WTC11 (cell line): ENCODE measurements around the gene IGFL2. TPM values are rescaled to one million over a fixed set of nuclear protein-coding genes. Genes with fewer than 3 reads are reported as not detected.

Source experiments
- ATAC-seq: fragments of 200-7000 bp; cut with Tn5 transposase; 2 replicates; pipeline ENCODE4 v1.10.0; 2021; ENCODE audit warnings: mild to moderate bottlenecking, moderate library complexity
- Bru-seq: library from RNA; stranded (reverse); fragments of 400-500 nt; gene quantifications from one replicate; lab custom pipeline; 2021; lab: Mats Ljungman, UMichigan
- CTCF ChIA-PET: fragments of 300-600 bp; sonication (Branson Sonifier 250); formaldehyde crosslinking; loops from one replicate; lab custom pipeline; 2021; ENCODE audit warnings: antibody characterized with exemption; lab: Charles Lee
- POLR2A ChIA-PET: fragments of 350-600 bp; sonication (Branson Sonifier 250); formaldehyde crosslinking; loops from one replicate; lab custom pipeline; 2021; ENCODE audit warnings: antibody characterized with exemption; lab: Charles Lee
- DNase-seq: peaks from one replicate; pipeline ENCODE4 v3.0.0; 2021; ENCODE audit warnings: low spot score
- H3K27ac Mint-ChIP-seq: 2 replicates; pipeline ENCODE4 v1.8.0; 2021; ENCODE audit warnings: mixed read lengths
- H3K27me3 Mint-ChIP-seq: 2 replicates; pipeline ENCODE4 v1.8.0; 2021; ENCODE audit warnings: low read depth, mild to moderate bottlenecking, moderate library complexity, mixed read lengths
- H3K36me3 Mint-ChIP-seq: 2 replicates; pipeline ENCODE4 v1.8.0; 2021; ENCODE audit warnings: mixed read lengths
- H3K4me1 Mint-ChIP-seq: 2 replicates; pipeline ENCODE4 v1.8.0; 2022; ENCODE audit warnings: mixed read lengths
- H3K4me3 Mint-ChIP-seq: 2 replicates; pipeline ENCODE4 v1.8.0; 2021; ENCODE audit warnings: mild to moderate bottlenecking, moderate library complexity, mixed read lengths
- H3K9me3 Mint-ChIP-seq: 2 replicates; pipeline ENCODE4 v1.8.0; 2021; ENCODE audit warnings: mixed read lengths
- ATF6 ChIP-seq: sonication (generic); formaldehyde crosslinking; IDR thresholded peaks from 2 replicates; pipeline ENCODE4 v1.8.1; 2023; ENCODE audit warnings: mild to moderate bottlenecking, missing genetic modification reagents
- CREM ChIP-seq: sonication (generic); formaldehyde crosslinking; IDR thresholded peaks from 2 replicates; pipeline ENCODE4 v1.8.1; 2022; ENCODE audit warnings: mild to moderate bottlenecking, missing genetic modification reagents, moderate library complexity
- ETV6 ChIP-seq: sonication (generic); formaldehyde crosslinking; IDR thresholded peaks from 2 replicates; pipeline ENCODE4 v1.8.1; 2022; ENCODE audit warnings: mild to moderate bottlenecking, missing genetic modification reagents
- FOXJ3 ChIP-seq: sonication (generic); formaldehyde crosslinking; IDR thresholded peaks from 2 replicates; pipeline ENCODE4 v1.9.0; 2021; ENCODE audit warnings: missing genetic modification reagents, mild to moderate bottlenecking, borderline replicate concordance
- GTF2I ChIP-seq: fragments of 250-450 bp; sonication (Bioruptor Pico); conservative IDR thresholded peaks from 2 replicates; pipeline ENCODE4 v1.4.0; 2021; ENCODE audit warnings: mild to moderate bottlenecking
- JAZF1 ChIP-seq: fragments of 250-450 bp; sonication (Bioruptor Pico); IDR thresholded peaks from 2 replicates; pipeline ENCODE4 v1.9.0; 2021; ENCODE audit warnings: moderate library complexity, mild to moderate bottlenecking, inconsistent platforms
- MAX ChIP-seq: sonication (generic); formaldehyde crosslinking; IDR thresholded peaks from 2 replicates; pipeline ENCODE4 v1.8.0; 2022; ENCODE audit warnings: mild to moderate bottlenecking, missing genetic modification reagents
- NFE2L1 ChIP-seq: sonication (generic); formaldehyde crosslinking; IDR thresholded peaks from 2 replicates; pipeline ENCODE4 v1.8.1; 2023; ENCODE audit warnings: missing genetic modification reagents
- NR3C1 ChIP-seq: sonication (generic); formaldehyde crosslinking; conservative IDR thresholded peaks from 2 replicates; pipeline ENCODE4 v1.8.1; 2023; ENCODE audit warnings: low read depth, mild to moderate bottlenecking, missing genetic modification reagents
- SMAD3 ChIP-seq: sonication (generic); formaldehyde crosslinking; IDR thresholded peaks from 2 replicates; pipeline ENCODE4 v1.8.0; 2022; ENCODE audit warnings: missing genetic modification reagents, mild to moderate bottlenecking, borderline replicate concordance
- SP1 ChIP-seq: sonication (generic); formaldehyde crosslinking; conservative IDR thresholded peaks from 2 replicates; pipeline ENCODE4 v1.8.1; 2022; ENCODE audit warnings: missing genetic modification reagents
- TCF7 ChIP-seq: sonication (generic); formaldehyde crosslinking; IDR thresholded peaks from 2 replicates; pipeline ENCODE4 v1.8.0; 2022; ENCODE audit warnings: mild to moderate bottlenecking, low read depth, missing genetic modification reagents, moderate library complexity
- TEAD4 ChIP-seq: sonication (generic); formaldehyde crosslinking; IDR thresholded peaks from 2 replicates; pipeline ENCODE4 v1.8.0; 2022; ENCODE audit warnings: mild to moderate bottlenecking, missing genetic modification reagents
- ZNF232 ChIP-seq: sonication (generic); formaldehyde crosslinking; IDR thresholded peaks from 2 replicates; pipeline ENCODE4 v1.8.0; 2022; ENCODE audit warnings: mild to moderate bottlenecking, missing genetic modification reagents
- ZNF263 ChIP-seq: sonication (generic); formaldehyde crosslinking; IDR thresholded peaks from 2 replicates; pipeline ENCODE4 v1.8.1; 2022; ENCODE audit warnings: low read depth, mild to moderate bottlenecking, moderate library complexity, missing genetic modification reagents
- ZNF317 ChIP-seq: sonication (generic); formaldehyde crosslinking; IDR thresholded peaks from 2 replicates; pipeline ENCODE4 v1.8.1; 2023; ENCODE audit warnings: low read depth, mild to moderate bottlenecking, moderate library complexity, missing genetic modification reagents, borderline replicate concordance
- ZNF396 ChIP-seq: fragments of 250-450 bp; sonication (Bioruptor Pico); IDR thresholded peaks from 2 replicates; pipeline ENCODE4 v1.8.0; 2021; ENCODE audit warnings: mild to moderate bottlenecking, moderate library complexity, borderline replicate concordance
- long read RNA-seq, 3 experiments: library from RNA in 1 of 3; library from capped mRNA in 1 of 3; library from polyadenylated mRNA in 1 of 3; unstranded in 2 of 3; stranded (forward) in 1 of 3; transcript quantifications; one replicate each; pipeline ENCODE4 v2.0.0, GENCODE V29; 2021
- total RNA-seq: library from RNA; stranded (reverse); gene quantifications from 3 replicates; pipeline ENCODE4 v1.2.3, GENCODE V29; 2021
- TF ChIP-seq, protein P1 (sequence below): fragments of 250-450 bp; sonication (Bioruptor Pico); conservative IDR thresholded peaks from 2 replicates; pipeline ENCODE4 v1.9.0; 2021; ENCODE audit warnings: mild to moderate bottlenecking
- TF ChIP-seq, protein P2 (sequence below): sonication (generic); formaldehyde crosslinking; IDR thresholded peaks from 2 replicates; pipeline ENCODE4 v1.8.1; 2023; ENCODE audit warnings: mild to moderate bottlenecking, missing genetic modification reagents, moderate library complexity
- TF ChIP-seq, protein P3 (sequence below): sonication (generic); formaldehyde crosslinking; IDR thresholded peaks from 2 replicates; pipeline ENCODE4 v1.8.1; 2022; ENCODE audit warnings: low read depth, missing genetic modification reagents, borderline replicate concordance
- TF ChIP-seq, protein P4 (sequence below): fragments of 250-450 bp; sonication (Bioruptor Pico); IDR thresholded peaks from 2 replicates; pipeline ENCODE4 v2.1.2; 2022; ENCODE audit warnings: mild to moderate bottlenecking, moderate library complexity
- TF ChIP-seq, protein P5 (sequence below): fragments of 250-450 bp; sonication (Bioruptor Pico); IDR thresholded peaks from 2 replicates; pipeline ENCODE4 v1.9.0; 2021; ENCODE audit warnings: mild to moderate bottlenecking

Gene IGFL2
- total RNA-seq (not detected in 3 replicates), Bru-seq, nascent RNA (percentile 20 among the genes with signal in this experiment)
- long read RNA-seq, experiment 1: 0 reads
- long read RNA-seq, experiment 2: 0 reads
- long read RNA-seq, experiment 3: 0 reads

DNA sequence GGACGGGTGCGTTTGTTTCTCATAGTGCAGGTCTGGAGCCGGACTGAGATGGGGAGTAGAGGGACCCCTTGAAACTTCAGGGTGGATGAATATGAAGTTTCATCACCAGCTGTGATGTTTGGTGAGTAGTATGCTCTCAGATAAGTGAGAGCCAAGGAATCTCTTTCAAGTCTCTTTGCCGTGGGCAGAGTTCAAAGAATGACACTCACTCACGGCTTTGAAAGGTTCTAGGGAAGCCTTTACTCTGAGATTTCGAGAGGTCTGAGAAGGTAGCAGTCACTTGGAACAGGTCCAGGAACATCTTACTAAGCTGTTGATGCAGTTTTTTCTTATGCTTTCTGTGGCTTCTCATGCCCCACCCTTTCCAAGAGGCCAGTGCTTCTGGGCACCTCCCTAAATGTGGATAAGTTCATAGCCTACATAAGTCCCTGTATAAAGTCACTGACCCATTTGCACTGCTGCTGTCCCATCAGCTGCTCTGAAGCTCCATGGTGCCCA lies at the start of gene IGFL2:
Gene IGFL2, plus strand, starts transcription at position 448 of the 498 bp plus-strand sequence. Its CDS starts 41 bp downstream, at position 489.
- Mint-ChIP-seq H3K27ac (no peak within 1 kb of the TSS), H3K9me3 (no peaks in the 10 kb centered on the region), H3K4me3 (no peak within 1 kb of the TSS), H3K4me1 (0 out of 2 replicates have a peak, but pooled peaks cover 6% of the 10 kb centered on the region), H3K27me3 (peaks cover 18% of the 10 kb centered on the region), H3K36me3 (no peaks in the 10 kb centered on the region)
- ChIA-PET POLR2A (no interaction called here), CTCF (interaction anchor here (1.1 kb wide), 1 partner anchor 187 kb away, joined by 3 read pairs; no protein-coding TSS in a partner anchor)
- DNase-seq (no peak), ATAC-seq (no peak)
- TF ChIP-seq MAX (CRISPR knock-in tag) (no peak), ZNF317 (CRISPR knock-in tag) (no peak), FOXJ3 (CRISPR knock-in tag) (no peak), NFE2L1 (CRISPR knock-in tag) (no peak), ETV6 (CRISPR knock-in tag) (no peak), CREM (CRISPR knock-in tag) (no peak)
- TF ChIP-seq, protein P1, sequence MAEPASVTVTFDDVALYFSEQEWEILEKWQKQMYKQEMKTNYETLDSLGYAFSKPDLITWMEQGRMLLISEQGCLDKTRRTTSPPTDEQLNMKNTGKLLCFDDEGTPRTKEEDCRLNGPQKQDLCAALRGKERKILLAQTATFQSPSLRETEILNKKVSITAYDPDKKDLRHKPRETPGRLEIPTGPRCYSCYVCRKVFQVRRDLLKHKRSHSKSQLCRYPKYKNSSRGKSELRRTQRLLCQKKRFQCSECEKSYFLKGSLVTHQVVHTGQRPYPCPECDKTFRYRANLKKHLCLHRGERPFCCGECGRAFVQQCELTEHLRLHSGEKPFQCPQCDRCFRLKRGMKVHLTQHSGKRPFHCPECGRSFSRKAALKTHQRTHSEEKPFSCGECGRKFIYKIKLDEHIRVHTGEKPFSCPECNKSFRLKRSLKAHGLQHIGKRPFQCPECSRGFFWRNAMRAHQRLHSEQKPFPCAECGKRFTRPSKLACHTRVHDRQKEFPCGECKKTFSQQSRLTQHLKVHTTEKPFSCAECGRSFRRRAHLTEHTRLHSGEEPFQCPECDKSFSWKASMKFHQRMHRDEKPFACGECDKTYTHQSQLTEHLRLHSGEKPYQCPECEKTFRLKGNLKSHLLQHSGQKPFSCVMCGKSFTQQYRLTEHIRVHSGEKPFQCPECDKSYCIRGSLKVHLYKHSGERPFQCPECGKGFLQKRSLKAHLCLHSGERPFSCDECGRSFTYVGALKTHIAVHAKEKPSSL: no peak
- TF ChIP-seq, protein P2, sequence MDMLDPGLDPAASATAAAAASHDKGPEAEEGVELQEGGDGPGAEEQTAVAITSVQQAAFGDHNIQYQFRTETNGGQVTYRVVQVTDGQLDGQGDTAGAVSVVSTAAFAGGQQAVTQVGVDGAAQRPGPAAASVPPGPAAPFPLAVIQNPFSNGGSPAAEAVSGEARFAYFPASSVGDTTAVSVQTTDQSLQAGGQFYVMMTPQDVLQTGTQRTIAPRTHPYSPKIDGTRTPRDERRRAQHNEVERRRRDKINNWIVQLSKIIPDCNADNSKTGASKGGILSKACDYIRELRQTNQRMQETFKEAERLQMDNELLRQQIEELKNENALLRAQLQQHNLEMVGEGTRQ (CRISPR knock-in tag): no peak

DNA sequence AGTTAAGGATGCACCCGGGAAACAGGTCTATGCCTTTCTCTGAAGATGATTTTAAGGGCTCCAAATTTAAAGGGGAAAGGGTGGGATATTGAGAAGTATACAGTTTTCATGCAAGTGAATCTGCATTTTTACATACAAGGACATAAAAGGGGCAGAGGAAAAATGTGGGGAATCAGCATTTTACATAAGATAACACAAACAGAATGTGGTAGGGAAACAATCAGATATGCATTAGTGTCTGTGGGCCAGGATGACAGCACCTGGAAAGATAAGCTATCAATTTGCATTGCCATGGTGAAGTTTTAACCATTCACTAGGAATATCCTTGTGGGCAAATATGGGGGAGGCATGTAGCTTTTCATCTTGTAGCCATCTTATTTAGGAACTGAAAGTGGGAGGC lies 47.7 kb upstream of the IGFL2 start:
- ATAC-seq (no peak), DNase-seq (no peak)
- peaks cover 11% of the 10 kb centered on the region for H3K4me1 Mint-ChIP-seq
- H3K9me3 Mint-ChIP-seq: peaks cover 26% of the 10 kb centered on the region
- ChIA-PET POLR2A (no interaction called here), CTCF (interaction anchor here (1.6 kb wide), 1 partner anchor 24 kb away, joined by 4 read pairs; no protein-coding TSS in a partner anchor)
- peaks cover 5% of the 10 kb centered on the region; the same call in 1 of the 2 replicates for H3K36me3 Mint-ChIP-seq
- H3K4me3 Mint-ChIP-seq: no peak overlapping the region
- H3K27ac Mint-ChIP-seq: no peak overlapping the region
- TF ChIP-seq TEAD4 (CRISPR knock-in tag) (no peak), NR3C1 (CRISPR knock-in tag) (no peak), ATF6 (CRISPR knock-in tag) (no peak), GTF2I (CRISPR knock-in tag) (no peak), TCF7 (CRISPR knock-in tag) (no peak), SMAD3 (no peak), ZNF232 (CRISPR knock-in tag) (no peak), SP1 (no peak), JAZF1 (CRISPR knock-in tag) (no peak), CREM (CRISPR knock-in tag) (no peak), ZNF263 (CRISPR knock-in tag) (no peak), MAX (CRISPR knock-in tag) (no peak), ZNF396 (CRISPR knock-in tag) (no peak)
- TF ChIP-seq, protein P3, sequence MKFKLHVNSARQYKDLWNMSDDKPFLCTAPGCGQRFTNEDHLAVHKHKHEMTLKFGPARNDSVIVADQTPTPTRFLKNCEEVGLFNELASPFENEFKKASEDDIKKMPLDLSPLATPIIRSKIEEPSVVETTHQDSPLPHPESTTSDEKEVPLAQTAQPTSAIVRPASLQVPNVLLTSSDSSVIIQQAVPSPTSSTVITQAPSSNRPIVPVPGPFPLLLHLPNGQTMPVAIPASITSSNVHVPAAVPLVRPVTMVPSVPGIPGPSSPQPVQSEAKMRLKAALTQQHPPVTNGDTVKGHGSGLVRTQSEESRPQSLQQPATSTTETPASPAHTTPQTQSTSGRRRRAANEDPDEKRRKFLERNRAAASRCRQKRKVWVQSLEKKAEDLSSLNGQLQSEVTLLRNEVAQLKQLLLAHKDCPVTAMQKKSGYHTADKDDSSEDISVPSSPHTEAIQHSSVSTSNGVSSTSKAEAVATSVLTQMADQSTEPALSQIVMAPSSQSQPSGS: no peak
- TF ChIP-seq, protein P4, sequence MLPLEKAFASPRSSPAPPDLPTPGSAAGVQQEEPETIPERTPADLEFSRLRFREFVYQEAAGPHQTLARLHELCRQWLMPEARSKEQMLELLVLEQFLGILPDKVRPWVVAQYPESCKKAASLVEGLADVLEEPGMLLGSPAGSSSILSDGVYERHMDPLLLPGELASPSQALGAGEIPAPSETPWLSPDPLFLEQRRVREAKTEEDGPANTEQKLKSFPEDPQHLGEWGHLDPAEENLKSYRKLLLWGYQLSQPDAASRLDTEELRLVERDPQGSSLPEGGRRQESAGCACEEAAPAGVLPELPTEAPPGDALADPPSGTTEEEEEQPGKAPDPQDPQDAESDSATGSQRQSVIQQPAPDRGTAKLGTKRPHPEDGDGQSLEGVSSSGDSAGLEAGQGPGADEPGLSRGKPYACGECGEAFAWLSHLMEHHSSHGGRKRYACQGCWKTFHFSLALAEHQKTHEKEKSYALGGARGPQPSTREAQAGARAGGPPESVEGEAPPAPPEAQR (CRISPR knock-in tag): no peak
- TF ChIP-seq, protein P5, sequence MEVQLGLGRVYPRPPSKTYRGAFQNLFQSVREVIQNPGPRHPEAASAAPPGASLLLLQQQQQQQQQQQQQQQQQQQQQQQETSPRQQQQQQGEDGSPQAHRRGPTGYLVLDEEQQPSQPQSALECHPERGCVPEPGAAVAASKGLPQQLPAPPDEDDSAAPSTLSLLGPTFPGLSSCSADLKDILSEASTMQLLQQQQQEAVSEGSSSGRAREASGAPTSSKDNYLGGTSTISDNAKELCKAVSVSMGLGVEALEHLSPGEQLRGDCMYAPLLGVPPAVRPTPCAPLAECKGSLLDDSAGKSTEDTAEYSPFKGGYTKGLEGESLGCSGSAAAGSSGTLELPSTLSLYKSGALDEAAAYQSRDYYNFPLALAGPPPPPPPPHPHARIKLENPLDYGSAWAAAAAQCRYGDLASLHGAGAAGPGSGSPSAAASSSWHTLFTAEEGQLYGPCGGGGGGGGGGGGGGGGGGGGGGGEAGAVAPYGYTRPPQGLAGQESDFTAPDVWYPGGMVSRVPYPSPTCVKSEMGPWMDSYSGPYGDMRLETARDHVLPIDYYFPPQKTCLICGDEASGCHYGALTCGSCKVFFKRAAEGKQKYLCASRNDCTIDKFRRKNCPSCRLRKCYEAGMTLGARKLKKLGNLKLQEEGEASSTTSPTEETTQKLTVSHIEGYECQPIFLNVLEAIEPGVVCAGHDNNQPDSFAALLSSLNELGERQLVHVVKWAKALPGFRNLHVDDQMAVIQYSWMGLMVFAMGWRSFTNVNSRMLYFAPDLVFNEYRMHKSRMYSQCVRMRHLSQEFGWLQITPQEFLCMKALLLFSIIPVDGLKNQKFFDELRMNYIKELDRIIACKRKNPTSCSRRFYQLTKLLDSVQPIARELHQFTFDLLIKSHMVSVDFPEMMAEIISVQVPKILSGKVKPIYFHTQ (CRISPR knock-in tag): no peak
- peaks cover 29% of the 10 kb centered on the region for H3K27me3 Mint-ChIP-seq
